ENCODE measurements around the gene YAP1.

The YAP1 gene

DNA sequence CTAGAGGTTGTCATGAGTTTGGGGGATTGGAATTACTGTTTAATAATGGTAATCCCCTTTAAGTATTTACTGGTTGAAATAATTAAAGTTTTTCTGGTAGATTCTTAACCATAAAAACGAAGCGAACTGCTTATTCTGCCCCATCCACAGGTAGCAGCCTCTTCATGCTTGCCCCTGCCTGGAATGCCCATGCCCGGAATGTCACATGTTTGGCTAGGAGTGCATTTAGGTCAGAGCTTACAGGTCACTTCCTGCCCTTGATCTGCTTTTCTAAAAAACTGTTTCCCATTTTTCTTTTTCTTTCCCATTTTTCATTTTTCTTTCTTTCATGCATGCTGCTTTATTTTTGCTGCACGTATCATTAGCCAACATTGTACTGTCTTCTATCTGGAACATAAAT, 69.1 kb downstream of the YAP1 start:
- no peak overlapping the region for H3K4me3 ChIP-seq (ENCODE audit: low read depth, low read length)
- TF ChIP-seq, protein P1, sequence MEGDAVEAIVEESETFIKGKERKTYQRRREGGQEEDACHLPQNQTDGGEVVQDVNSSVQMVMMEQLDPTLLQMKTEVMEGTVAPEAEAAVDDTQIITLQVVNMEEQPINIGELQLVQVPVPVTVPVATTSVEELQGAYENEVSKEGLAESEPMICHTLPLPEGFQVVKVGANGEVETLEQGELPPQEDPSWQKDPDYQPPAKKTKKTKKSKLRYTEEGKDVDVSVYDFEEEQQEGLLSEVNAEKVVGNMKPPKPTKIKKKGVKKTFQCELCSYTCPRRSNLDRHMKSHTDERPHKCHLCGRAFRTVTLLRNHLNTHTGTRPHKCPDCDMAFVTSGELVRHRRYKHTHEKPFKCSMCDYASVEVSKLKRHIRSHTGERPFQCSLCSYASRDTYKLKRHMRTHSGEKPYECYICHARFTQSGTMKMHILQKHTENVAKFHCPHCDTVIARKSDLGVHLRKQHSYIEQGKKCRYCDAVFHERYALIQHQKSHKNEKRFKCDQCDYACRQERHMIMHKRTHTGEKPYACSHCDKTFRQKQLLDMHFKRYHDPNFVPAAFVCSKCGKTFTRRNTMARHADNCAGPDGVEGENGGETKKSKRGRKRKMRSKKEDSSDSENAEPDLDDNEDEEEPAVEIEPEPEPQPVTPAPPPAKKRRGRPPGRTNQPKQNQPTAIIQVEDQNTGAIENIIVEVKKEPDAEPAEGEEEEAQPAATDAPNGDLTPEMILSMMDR (IDR thresholded peaks at IDR 0.05; ENCODE audit: low read depth, low read length): no peak
- no peak for DNase-seq (ENCODE audit: low read depth, low spot score)
- in situ Hi-C loops (cut with HindIII; ENCODE audit: low sequenced_read_pairs): no loop called here

DNA sequence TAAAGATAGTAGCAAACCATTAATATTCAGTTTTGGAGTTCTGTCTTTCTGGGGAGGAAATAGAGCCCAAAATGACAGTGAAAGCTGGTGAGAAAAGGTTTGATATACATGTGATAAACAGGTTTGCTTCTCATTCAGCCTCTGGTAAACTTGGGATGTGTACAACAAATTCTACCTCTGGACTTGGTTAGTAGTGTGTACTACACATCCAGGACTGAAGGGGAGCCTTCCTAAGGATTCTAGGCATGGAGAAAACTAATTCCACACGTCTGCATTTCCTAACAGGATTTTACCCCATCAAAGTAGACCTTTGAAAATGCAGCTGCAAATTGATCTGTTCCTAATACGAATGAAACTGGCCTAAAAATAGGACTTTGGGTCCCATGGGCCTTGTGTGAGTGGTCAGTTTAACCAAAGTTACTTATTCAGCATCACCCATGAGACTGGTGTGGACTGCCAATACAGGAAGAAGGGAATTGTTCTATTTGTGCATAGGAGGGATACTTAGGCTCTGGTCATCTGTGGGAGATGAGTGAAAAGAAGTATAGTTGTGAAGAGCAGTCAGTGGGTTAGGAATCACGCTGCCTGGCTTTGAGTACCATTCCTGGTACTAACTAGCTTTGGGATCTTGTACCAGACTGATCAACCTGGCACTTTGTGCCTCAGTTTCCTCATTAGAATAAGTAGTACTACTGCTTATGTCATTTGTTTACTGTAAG, 74.2 kb downstream of the YAP1 start:
- in situ Hi-C loops (cut with HindIII; ENCODE audit: low sequenced_read_pairs): no loop called here
- no peak overlapping the region for H3K4me3 ChIP-seq (ENCODE audit: low read depth, low read length)
- TF ChIP-seq, protein P1 (IDR thresholded peaks at IDR 0.05; ENCODE audit: low read depth, low read length): no peak
- no peak for DNase-seq (ENCODE audit: low read depth, low spot score)

DNA sequence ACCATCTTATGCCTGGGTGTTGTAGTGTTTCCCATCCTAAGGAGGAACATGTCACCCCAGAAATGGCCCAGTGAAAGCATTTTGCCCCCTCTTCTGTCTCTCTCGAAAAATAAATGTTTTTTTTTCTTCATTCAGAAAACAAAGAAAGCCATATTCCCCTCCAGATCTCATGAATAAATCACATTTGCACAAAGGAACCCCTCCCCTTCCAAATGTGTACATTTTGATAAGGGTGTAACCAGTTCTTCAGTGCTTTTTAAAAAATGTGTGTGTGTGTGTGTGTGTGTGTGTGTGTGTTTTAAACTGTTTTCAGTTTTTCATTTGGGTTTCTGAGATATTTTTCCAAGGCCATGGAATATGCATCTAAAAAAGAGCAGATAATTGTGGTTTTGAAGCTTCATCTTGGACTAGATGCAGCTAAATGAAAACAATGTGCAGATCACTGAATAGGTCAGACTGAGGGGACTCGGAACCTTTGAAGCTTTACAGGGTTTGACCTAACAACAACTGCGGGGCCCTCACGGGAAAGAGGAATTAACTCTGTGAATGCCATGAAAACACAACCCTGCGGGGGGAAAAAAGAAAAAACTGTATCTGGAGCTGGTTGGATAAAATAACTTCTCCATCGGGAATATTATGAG, 76.4 kb downstream of the YAP1 start:
- in situ Hi-C loops (cut with HindIII; ENCODE audit: low sequenced_read_pairs): no loop called here
- TF ChIP-seq, protein P1 (IDR thresholded peaks at IDR 0.05; ENCODE audit: low read depth, low read length): no peak
- no peak overlapping the region for H3K4me3 ChIP-seq (ENCODE audit: low read depth, low read length)
- peak; percentile 62 for DNase-seq (ENCODE audit: low read depth, low spot score)

DNA sequence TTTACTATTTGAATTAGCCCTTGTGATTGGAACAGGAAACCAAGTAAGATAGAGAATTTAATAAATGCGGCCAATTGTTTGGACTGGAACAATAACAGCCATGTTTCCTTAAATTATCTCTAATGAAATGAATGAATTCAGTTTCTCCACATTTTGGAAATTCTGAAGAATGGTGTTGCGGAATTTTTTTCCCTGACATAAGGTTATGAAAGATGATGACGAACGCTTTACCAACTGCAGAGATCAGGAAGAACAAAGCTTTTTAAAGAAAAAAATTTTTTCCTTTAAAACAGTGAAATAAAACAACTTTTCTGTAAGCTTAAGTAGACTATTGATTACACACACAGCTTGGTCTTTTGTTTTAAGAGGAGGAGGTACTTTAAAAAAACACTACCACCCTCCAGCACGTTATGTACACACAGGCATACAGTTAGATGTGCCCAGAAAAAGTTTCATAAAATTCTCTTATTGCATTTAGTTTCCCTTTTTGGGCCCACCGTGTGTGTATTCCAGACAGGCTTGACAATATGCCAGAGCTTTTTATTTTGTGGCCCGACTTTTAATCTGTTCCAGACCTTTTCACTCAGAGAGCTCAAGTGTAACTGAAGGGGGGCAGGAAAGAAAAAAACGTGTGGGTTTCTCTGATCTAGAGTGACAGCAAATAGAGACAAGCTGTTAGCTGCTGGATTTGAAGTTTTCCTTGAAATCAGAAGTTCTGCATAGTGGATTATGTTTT, 77.3 kb downstream of the YAP1 start:
- DNase-seq (ENCODE audit: low read depth, low spot score): peak; percentile 61
- TF ChIP-seq, protein P1 (IDR thresholded peaks at IDR 0.05; ENCODE audit: low read depth, low read length): no peak
- in situ Hi-C loops (cut with HindIII; ENCODE audit: low sequenced_read_pairs): no loop called here
- no peak overlapping the region for H3K4me3 ChIP-seq (ENCODE audit: low read depth, low read length)

DNA sequence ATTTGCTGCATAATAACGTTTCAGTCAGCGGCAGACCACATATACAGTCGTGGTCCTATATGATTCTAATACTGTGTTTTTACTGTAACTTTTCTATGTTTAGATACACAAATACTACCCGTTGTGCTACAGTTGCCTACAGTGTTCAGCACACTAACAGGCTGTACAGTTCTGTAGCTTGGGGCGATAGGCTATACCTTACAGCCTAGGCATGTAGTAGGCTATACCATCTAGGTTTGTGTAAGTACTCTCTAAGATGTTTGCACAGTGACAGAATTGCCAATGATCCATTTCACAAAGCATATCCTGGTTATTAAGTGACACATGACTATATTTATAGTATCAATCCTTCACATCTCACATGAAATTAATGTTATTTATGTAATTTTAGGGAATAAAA, 78.2 kb downstream of the YAP1 start:
- no peak overlapping the region for H3K4me3 ChIP-seq (ENCODE audit: low read depth, low read length)
- in situ Hi-C loops (cut with HindIII; ENCODE audit: low sequenced_read_pairs): no loop called here
- TF ChIP-seq, protein P1 (IDR thresholded peaks at IDR 0.05; ENCODE audit: low read depth, low read length): no peak
- no peak for DNase-seq (ENCODE audit: low read depth, low spot score)

DNA sequence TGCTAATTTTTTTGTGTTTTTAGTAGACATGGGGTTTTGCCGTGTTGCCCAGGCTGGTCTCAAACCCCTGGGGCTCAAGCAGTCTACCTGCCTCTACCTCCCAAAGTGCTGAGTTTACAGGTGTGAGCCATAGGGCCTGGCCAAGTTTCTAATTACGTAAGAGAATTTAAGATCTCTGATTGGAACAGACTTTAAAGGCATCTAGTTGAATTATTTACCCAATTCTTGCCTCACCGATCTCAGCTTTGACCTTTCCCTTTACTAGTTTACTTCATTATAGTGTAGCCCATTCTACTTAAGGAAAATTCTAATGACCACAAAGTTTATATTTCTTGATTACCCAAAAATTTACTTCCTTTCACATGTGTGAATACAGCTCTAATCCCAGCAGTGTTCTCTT, 81.6 kb downstream of the YAP1 start:
- in situ Hi-C loops (cut with HindIII; ENCODE audit: low sequenced_read_pairs): no loop called here
- TF ChIP-seq, protein P1 (IDR thresholded peaks at IDR 0.05; ENCODE audit: low read depth, low read length): no peak

More for the DNA sequence above, 81.6 kb downstream of the YAP1 start:
- DNase-seq (ENCODE audit: low read depth, low spot score): no peak
- H3K4me3 ChIP-seq (ENCODE audit: low read depth, low read length): no peak overlapping the region
